H1 (cell line): ENCODE measurements around the gene COL9A2.

ENCODE experiments used
- BRCA1 ChIP-seq: IDR thresholded peaks from 2 replicates; pipeline ENCODE4 v1.6.1; 2012; ENCODE audit warnings: low read depth, low read length, improper control_type of control experiment
- CTCF ChIP-seq, 3 experiments: IDR thresholded peaks; 1 replicate in 2 of 3; 2 replicates in 1 of 3; pipeline versions ENCODE4 v1.5.1 to v1.6.1; 2011; ENCODE audit warnings: low read length in 3 of 3, mild to moderate bottlenecking in 3 of 3, inconsistent platforms in 2 of 3, low read depth in 1 of 3, moderate library complexity in 1 of 3; ENCODE audit not compliant: insufficient read depth in 1 of 3; ENCODE audit errors: control extremely low read depth in 1 of 3
- JUND ChIP-seq: IDR thresholded peaks from 2 replicates; pipeline ENCODE4 v1.6.1; 2011; ENCODE audit warnings: mild to moderate bottlenecking, improper control_type of control experiment, low read length
- POLR2AphosphoS5 ChIP-seq: IDR thresholded peaks from 2 replicates; pipeline ENCODE4 v1.6.1; 2011; ENCODE audit warnings: low read depth, low read length
- SP1 ChIP-seq: IDR thresholded peaks from 2 replicates; pipeline ENCODE4 v1.6.1; 2011; ENCODE audit warnings: low read depth, low read length
- ZNF274 ChIP-seq: IDR thresholded peaks from 2 replicates; pipeline ENCODE4 v1.7.0; 2012; ENCODE audit warnings: low read length, borderline replicate concordance; ENCODE audit errors: extremely low read depth

- no peak for TF ChIP-seq BRCA1
- TF ChIP-seq ZNF274: no peak
- TF ChIP-seq POLR2AphosphoS5: no peak
- no peak for TF ChIP-seq SP1
- peak; percentile 98 to 99 (median 98) for TF ChIP-seq CTCF (IDR thresholded peaks at IDR 0.05; ENCODE audit: control extremely low read depth in 1 of 3, insufficient read depth in 1 of 3, low read depth in 1 of 3, low read length in 3 of 3)
- no peak for TF ChIP-seq JUND
Measured at GRCh38 chr1:40338745-40339419, 21.8 kb upstream of the COL9A2 start.
